Tibial nerve (tissue), 4 donors: ENCODE measurements around the gene MEF2C. TPM values are rescaled to one million over a fixed set of nuclear protein-coding genes. Genes with fewer than 3 reads are reported as not detected.

Experiments used
- DNase-seq, 2 donors: peaks; one replicate each; pipeline ENCODE4 v3.0.0-alpha.2; 2019; ENCODE audit warnings: low spot score in 2 of 2
- H3K27ac ChIP-seq, 4 donors: fragments of 200-600 bp; sonication (generic) in 3 of 4; one replicate each; pipeline ENCODE4 v1.5.1; 2017 to 2019; ENCODE audit warnings: mild to moderate bottlenecking in 1 of 4
- H3K27me3 ChIP-seq, 2 donors: fragments of 200-600 bp; sonication (generic) in 1 of 2; one replicate each; pipeline versions ENCODE4 v1.5.1 to v1.6.0; 2017 to 2019
- H3K36me3 ChIP-seq, 3 donors: fragments of 200-600 bp; sonication (generic); one replicate each; pipeline ENCODE4 v1.5.1; 2018 to 2019
- H3K4me1 ChIP-seq, 4 donors: fragments of 200-600 bp; sonication (generic) in 3 of 4; one replicate each; pipeline ENCODE4 v1.5.1; 2017 to 2019
- H3K4me3 ChIP-seq, 4 donors: fragments of 200-600 bp; sonication (generic) in 3 of 4; one replicate each; pipeline ENCODE4 v1.5.1; 2017 to 2019; ENCODE audit warnings: mild to moderate bottlenecking in 1 of 4, moderate library complexity in 1 of 4
- H3K9me3 ChIP-seq, 4 donors: fragments of 200-600 bp; sonication (generic) in 3 of 4; one replicate each; pipeline ENCODE4 v1.5.1; 2017 to 2019
- EP300 ChIP-seq, 2 donors: sonication (generic); formaldehyde crosslinking; IDR thresholded peaks; one replicate each; pipeline ENCODE4 v1.6.1; 2017; ENCODE audit warnings: antibody characterized with exemption in 2 of 2, mild to moderate bottlenecking in 1 of 2
- POLR2A ChIP-seq, 2 donors: fragments of 450-650 bp; IDR thresholded peaks; one replicate each; pipeline ENCODE4 v1.6.1; 2017; ENCODE audit warnings: antibody characterized with exemption in 2 of 2, mild to moderate bottlenecking in 2 of 2, moderate library complexity in 2 of 2
- WGBS, 2 donors: methylation state at CpG; one replicate each; pipeline ENCODE4 v1.1.5; 2018; 5-methylcytosine and 5-hydroxymethylcytosine counted together
- total RNA-seq, 4 donors: library from RNA; depleted of rRNA; stranded (reverse); fragments of >200 nt; gene quantifications; one replicate each; pipeline ENCODE4 v1.1.0, GENCODE V29; 2016
- TF ChIP-seq, protein P1 (sequence below), 5 experiments: fragments of 200-600 bp in 3 of 5; fragments of 450-650 bp in 2 of 5; sonication (generic) in 3 of 5; IDR thresholded peaks; one replicate each; pipeline ENCODE4 v1.5.1; 2016 to 2019; ENCODE audit warnings: antibody characterized with exemption in 5 of 5, mild to moderate bottlenecking in 3 of 5, moderate library complexity in 2 of 5

The MEF2C gene
- total RNA-seq, 4 donors from 2014 or later: 16.5 to 40.8 (median 29.1) TPM

DNA sequence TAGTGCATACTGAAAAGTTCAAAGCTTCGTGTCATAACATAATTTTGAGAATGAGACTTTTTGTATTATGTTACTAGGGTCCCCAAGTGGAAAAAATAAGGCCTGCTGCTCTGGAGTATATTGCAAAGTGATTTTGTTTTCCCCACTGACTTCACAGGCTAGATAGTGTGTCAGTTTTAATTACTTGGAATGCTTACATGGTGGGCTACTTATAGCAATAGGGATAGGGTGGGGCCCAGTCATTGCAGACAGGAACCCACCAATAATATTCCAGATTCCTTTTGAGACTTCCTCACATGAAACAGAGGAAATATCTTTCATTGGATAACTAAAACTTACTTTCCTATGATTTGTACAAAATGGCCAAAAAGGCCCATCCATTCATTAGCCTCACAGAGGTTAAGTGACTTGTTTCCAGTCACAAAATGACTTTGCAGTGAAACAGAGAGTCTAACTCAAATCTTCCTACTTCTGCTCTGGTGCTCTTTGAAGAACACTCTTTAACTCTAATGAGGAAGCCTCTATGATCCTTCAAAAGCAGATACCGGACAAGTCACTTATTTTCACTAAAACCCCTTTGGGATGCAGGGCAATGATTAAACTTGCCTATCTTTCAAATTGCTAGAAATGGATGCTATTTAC is 16.2 kb upstream of the MEF2C start:
- no peak for TF ChIP-seq POLR2A (IDR thresholded peaks at IDR 0.05)
- TF ChIP-seq, protein P1, sequence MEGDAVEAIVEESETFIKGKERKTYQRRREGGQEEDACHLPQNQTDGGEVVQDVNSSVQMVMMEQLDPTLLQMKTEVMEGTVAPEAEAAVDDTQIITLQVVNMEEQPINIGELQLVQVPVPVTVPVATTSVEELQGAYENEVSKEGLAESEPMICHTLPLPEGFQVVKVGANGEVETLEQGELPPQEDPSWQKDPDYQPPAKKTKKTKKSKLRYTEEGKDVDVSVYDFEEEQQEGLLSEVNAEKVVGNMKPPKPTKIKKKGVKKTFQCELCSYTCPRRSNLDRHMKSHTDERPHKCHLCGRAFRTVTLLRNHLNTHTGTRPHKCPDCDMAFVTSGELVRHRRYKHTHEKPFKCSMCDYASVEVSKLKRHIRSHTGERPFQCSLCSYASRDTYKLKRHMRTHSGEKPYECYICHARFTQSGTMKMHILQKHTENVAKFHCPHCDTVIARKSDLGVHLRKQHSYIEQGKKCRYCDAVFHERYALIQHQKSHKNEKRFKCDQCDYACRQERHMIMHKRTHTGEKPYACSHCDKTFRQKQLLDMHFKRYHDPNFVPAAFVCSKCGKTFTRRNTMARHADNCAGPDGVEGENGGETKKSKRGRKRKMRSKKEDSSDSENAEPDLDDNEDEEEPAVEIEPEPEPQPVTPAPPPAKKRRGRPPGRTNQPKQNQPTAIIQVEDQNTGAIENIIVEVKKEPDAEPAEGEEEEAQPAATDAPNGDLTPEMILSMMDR (IDR thresholded peaks at IDR 0.05): no peak
- no peak for TF ChIP-seq EP300 (IDR thresholded peaks at IDR 0.05)
- Histone ChIP-seq H3K4me1 (no peaks in the 10 kb centered on the region), H3K36me3 (no peaks in the 10 kb centered on the region), H3K4me3 (no peak overlapping the region), H3K9me3 (no peaks in the 10 kb centered on the region), H3K27me3 (no peaks in the 10 kb centered on the region), H3K27ac (no peak overlapping the region)
- 82 to 89% methylated on average over 2 of the region's 2 CpGs for WGBS, 2 donors
- no peak for DNase-seq

DNA sequence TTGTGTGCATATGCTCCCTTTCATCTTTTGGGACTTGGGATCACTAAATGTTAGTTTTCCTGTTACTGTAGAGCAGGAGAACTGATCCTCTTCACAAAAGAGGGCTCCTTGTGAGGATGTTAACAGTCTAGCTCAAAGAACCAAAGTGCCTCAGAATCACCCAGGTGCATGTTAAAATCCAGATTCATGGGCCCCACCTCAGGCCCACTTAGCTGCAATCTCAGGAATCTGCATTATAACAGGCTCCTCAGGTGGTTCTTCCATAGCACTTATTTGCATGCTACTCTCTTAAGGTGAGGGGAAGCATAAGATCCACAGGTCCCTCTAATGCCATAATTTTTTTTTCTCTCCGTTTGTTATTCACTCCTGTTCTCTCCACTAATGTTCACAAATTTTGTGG is 14.8 kb upstream of the MEF2C start:
- TF ChIP-seq, protein P1 (IDR thresholded peaks at IDR 0.05): no peak
- TF ChIP-seq EP300 (IDR thresholded peaks at IDR 0.05): no peak
- TF ChIP-seq POLR2A (IDR thresholded peaks at IDR 0.05): no peak
- WGBS, 2 donors: 91 to 95% methylated on average over 1 of the region's 1 CpG

DNA sequence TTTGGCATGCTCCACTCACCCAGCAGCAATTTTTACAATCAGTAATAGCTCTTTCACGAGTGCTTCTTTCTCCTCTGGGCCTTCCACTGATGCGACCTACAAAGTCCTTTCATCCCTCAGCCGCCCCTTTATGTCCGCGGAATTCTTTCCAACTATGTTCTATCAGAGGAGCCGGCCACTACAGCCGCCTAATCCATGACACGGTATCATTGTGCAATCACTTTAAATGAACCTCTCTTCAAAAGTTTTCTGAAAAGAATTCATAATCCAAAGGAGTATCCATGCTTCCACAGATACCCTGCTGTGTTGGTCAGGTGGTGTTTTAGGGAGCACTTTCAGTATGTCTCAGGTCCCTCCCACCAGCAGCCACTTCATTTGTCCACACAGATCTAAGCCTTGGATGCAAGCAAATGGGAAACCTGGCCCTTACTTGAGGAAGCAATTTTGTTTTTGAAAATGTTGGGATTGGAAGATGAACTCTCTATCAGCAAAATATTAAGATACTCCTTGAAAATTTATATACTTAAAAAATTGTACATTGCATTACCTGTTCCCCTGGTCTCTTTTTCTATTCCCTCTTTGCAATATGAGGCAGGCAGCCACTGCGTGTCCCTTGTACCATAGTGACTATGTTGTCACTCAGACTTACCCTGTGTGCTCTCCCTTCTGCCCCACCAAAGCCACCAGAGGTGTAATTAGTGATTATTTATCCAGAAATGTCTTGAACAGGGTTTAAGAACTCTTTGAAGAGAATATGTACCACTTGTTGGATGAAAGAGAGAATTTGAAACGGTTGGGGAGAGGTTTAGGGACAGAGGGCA is 12.9 kb upstream of the MEF2C start:
- TF ChIP-seq, protein P1 (IDR thresholded peaks at IDR 0.05): no peak
- TF ChIP-seq EP300 (IDR thresholded peaks at IDR 0.05) (no peak), POLR2A (IDR thresholded peaks at IDR 0.05) (no peak)
- no peak overlapping the region for H3K27ac ChIP-seq
- H3K27me3 ChIP-seq: no peaks in the 10 kb centered on the region
- no peak for DNase-seq
- H3K4me3 ChIP-seq: no peak overlapping the region
- no peaks in the 10 kb centered on the region for H3K4me1 ChIP-seq
- WGBS, 2 donors: 87 to 90% methylated on average over 10 of the region's 10 CpGs
- H3K9me3 ChIP-seq: no peaks in the 10 kb centered on the region
- no peaks in the 10 kb centered on the region for H3K36me3 ChIP-seq

More for the DNA sequence above, 14.8 kb upstream of the MEF2C start:
- Histone ChIP-seq H3K27ac (no peak overlapping the region), H3K4me3 (no peak overlapping the region), H3K27me3 (no peaks in the 10 kb centered on the region), H3K36me3 (no peaks in the 10 kb centered on the region), H3K9me3 (no peaks in the 10 kb centered on the region), H3K4me1 (no peaks in the 10 kb centered on the region)
- DNase-seq: no peak

DNA sequence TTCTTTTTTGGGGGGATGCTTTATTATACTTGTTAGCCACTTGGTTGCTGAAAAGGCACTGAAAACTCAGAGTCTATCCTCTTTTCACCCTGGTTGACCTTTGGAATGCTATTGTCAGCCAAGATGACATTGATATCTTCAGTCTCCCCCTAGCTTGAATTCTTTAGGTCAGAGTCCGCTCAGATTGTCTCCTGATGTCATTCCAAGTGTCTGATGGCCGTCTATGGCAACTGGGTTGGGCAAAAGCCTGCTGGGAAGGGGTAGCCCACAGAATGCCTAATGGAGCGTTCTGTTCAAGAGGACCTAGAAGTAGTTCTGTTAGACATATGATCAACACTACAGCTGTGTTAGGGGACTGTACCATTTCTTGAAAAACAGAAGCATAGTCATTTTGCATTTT is 9.7 kb upstream of the MEF2C start:
- no peaks in the 10 kb centered on the region for H3K27me3 ChIP-seq
- WGBS, 2 donors: 90 to 91% methylated on average over 3 of the region's 3 CpGs
- no peak for TF ChIP-seq POLR2A (IDR thresholded peaks at IDR 0.05)
- TF ChIP-seq EP300 (IDR thresholded peaks at IDR 0.05): no peak
- TF ChIP-seq, protein P1 (IDR thresholded peaks at IDR 0.05): no peak
- H3K9me3 ChIP-seq: no peaks in the 10 kb centered on the region
- no peak overlapping the region for H3K4me3 ChIP-seq
- H3K4me1 ChIP-seq: peaks cover 0 to 24% (median 0%) of the 10 kb centered on the region in 4 donors
- H3K27ac ChIP-seq: no peak overlapping the region
- DNase-seq: no peak
- no peaks in the 10 kb centered on the region for H3K36me3 ChIP-seq
